Left renal cortex interstitium (tissue), 4 donors: ENCODE measurements around the gene RPS6KA5. TPM values are rescaled to one million over a fixed set of nuclear protein-coding genes. Genes with fewer than 3 reads are reported as not detected.
"Not testable (repeated sequence)": the region's sequence is repeated elsewhere in the genome, so short reads cannot be mapped to it uniquely, and the experiment has no call there.

Source experiments
- DNase-seq, 4 donors: peaks; one replicate each; pipeline ENCODE4 v3.0.0-alpha.2; 2013; ENCODE audit warnings: low read depth in 4 of 4, low spot score in 2 of 4, missing footprints in 1 of 4
- polyA plus RNA-seq, 4 donors: library from polyadenylated mRNA; unstranded; fragments of 120-200 nt; gene quantifications; one replicate each; pipeline ENCODE4 v1.2.1, GENCODE V29; 2013; ENCODE audit not compliant: insufficient read length in 4 of 4

The RPS6KA5 gene
- polyA plus RNA-seq, 4 donors, result 6.0 to 8.7 (median 7.7) TPM

DNA sequence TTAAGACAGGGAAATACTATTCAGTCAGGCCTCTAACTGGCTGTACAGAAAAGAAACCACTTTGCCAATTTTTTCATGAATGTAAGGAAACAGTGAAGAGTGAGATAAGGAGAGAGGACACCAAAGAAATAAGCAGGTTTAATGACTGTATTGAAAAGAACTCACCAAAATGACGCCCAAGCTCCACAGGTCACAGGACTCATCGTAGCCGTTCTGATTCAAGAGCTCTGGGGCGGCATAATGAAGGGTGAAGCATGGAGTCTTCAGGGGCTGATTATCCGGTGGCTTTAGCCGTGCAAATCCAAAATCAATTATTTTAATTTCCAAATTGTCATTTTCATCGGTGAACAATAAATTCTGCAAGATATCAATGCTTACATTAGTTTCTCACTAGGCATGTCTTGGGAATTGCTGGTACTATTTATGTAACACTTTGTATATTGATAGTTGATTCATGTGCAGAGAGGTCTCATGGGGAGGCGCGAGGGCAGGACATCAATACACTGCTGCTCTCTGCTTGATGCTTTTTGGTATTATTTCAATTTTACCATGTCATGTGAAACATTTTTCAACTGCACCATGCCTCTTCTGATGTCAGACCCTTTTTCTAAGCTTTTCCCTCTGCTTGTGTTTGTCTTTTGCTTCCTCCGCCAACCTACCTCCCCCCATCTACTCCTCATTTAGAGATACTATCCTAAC lies 170.0 kb downstream of the RPS6KA5 start:
- no peak for DNase-seq

DNA sequence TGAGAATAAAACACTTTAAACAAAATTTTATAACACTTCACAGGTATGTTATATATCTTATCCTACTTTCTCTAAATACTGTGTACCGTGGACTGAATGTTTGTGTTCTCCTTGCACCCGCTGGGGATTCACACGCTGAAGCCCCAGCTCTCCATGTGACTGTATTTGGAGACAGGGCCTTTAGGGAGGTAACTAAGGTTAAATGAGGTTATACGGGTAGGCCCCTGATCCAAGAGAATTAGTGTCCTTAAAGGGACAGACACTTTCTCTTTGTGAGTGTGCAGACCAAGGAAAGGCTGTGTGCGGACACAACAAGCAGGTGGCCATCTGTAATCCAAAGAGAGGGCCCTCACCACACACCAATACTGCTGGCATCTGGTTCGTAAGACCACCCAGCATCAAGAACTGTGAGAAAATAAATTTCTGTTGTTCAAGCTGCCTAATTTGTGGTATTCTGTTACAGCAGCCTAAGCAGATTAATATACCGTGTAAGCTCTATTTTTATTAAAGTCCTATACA lies 174.1 kb downstream of the RPS6KA5 start:
- DNase-seq, result no peak

DNA sequence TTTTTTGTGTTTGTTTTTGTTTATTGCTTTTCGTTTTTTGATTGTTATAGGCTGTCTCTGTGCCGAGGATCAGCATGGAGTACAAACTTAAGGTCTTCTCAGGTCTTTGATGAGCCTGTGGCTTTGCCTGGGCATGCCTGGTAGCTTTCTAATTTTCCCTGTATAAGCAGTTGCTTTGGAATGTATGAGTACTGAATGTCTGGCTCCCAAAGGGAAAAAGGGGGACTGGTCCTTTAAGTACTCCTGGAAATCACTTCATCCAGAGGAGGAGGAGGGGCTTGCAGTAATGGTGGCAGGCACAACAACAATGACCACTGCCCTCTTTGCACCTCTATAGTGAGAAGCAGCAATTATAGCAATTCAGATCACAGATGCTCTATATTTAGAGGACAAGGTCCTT lies 176.7 kb downstream of the RPS6KA5 start:
- no peak for DNase-seq

DNA sequence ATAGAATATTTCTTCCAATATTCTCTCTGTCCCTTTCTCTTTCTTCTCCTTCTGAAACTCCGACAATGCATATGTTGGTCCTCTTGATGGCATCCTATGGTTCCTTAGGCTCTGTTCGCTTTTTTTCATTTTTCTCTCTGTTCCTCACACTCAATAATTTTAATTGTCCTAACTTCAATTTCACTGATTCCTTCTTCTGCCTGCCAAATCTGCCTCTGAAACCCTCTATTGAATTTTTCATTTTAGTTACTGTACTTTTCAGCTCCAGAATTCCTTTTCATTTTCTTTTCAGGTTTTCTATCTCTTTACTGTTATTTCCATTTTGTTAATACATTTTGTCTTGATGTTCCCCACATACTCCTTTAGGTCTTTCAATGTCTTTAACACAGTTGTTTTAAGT lies 177.2 kb downstream of the RPS6KA5 start:
- DNase-seq, result no peak

DNA sequence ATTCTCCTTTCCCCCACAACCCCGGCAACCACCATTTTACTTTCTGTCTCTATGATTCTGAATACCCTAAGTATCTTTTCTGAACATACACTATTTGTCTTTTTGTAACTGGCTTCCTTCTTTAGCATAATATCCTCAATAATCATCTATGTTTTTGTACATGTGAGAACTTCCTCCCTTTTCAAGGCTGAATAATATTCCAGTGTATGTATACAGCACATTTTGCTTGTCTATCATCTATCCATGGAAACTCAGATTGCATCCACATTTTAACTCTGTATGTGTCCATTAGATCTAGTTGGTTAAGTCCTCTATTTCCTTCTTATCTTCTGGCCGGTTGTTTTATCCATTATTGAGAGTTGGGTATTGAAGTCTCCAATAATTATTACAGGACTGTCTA lies 180.2 kb downstream of the RPS6KA5 start:
- DNase-seq, result no peak

DNA sequence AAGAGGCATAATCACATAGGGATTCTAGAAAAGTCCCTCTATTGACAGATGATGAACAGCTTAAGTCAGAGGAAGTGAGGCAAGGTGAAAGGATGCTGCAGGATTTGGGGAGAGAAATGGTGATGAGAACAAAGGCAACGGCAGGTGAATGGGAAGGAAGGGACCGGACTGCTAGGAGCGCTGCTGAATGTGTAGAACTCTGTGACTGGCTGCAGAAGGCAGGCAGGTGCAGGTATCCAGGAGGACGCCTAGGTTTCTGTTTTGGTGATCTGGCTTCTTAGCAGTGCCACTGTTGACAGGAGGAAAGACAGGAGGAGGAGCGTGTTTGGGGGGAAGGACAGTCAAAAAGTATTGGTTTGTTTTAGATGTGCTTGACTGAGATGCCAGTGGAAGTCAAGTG lies 185.8 kb downstream of the RPS6KA5 start:
- no peak for DNase-seq

DNA sequence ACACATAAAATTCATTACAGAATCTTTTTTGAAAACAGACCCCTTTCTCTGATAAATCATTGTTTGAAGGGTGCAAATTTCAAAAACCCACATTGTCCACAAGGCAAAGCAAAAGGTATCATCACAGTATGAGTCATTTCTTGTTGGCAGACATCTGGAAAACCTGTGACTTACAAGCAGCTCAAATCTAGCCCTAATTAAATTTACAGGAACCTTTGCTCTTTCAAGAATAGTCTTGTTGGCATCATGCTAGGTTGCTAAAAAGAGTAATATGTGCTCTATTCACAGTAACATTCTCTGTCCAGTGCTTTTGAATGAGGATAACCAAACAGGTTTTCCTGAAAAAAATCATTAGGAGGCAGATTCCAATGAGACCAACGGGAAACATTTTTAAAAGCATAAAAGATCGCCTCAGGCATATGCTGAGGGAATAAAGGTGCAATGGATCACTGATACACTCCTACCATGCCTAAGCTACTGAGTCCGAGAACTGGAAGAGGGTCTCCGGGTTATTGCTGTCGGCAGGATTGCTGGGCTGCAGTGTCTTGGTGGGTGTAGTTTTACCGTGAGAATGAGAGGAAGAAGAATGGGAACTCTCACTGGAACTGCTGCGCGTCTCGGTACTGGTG lies 188.7 kb downstream of the RPS6KA5 start:
- DNase-seq, result no peak

DNA sequence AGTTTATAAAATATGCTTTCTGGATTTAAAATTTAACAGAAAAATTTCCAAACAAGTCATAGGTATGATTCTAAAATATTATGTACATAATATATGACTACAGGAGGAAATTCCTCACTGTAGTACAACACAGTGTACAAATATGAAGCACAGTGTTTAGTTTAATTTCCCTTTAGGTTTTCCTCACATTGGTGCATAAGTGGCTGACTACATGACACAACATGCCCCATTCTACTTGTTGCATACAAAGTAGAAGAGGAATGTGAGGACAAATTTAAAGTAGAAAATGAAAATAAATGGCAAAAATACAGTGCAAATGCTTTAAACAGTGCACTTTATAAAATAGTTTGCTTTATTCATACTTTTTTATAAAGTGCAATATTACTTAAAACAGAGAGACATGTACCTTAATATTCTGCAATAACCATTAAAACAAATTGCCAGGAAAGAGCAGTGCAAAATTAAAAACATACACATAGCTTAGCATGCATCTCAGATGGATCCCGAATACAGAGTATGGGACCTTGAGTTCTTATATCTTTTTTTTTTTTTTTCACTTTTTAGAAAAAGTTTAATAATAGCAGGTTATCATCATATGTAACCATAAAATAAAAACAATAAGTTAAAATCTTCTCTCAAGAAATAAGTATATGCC lies 189.4 kb downstream of the RPS6KA5 start:
- DNase-seq, result no peak

DNA sequence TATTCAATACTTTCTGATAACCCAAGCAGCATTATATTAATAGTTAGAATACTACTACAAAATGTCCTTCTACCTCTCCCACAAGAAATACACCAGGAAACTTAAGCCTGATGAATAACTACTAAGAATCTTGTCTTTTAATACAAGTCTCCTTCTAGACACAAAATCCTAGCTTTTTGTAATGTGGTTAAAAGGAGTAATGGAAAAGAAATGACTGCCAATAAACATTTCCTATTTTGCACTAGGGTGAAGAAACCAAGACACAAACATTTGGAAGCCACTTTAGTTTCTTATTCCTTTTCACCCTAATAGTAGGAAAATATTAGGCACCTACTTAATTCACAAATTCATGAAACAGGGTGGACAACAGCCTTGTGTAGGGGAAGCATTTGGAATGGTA lies 192.9 kb downstream of the RPS6KA5 start:
- no peak for DNase-seq

DNA sequence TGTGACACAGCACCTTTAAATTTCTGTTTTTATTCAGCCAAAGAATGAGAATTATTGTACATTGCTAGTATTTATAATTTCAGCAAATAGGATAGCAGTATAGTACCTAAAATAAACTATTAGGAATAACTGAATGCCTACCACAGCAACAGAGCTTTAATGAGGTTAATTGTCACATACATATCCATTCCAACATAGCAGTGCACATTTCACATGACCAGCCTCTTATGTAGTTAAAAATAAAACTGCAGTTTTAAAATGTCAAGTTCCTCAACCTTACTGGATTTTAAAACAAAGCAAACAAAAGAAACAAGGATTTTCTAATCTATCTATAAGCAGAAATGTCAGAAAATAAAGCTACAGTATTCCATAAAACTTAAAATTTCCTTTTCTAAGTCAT lies 193.6 kb downstream of the RPS6KA5 start:
- no peak for DNase-seq

DNA sequence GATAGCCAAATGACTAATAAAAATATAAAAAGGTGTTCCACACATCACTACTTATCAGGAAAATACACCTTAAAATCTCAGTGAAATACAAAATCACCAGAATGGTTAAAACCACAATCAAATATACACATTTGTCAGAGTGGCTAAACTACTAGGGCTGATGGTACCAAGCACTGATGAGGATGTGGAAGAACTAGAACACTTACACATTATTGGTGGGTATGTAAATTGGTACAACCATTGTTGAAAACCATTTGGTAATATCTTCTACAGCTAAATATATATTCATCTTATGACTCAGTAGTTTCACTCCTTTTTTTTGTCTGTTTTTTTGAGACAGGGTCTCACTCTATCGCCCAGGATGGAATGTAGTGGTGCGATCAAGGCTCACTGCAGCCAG lies 195.7 kb downstream of the RPS6KA5 start:
- no peak for DNase-seq

DNA sequence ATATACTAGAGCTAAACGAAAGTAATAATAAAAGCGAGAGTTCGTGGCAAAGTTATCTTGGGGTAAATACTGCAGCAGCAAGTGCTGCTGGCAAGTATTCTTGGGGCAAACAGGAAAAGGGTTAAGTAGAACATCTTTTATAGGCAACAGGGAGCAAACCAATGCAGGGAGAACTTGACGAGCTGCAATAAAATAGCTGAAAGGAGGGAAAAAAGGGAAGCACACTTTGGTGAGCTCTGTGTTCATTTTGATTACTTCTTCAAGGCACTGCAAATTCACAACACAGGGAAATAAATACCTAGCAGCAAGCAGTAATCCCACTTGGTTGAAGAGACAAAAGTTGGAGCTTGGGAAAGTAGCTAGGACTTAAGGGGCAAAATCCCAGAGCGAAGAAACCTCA lies 201.9 kb downstream of the RPS6KA5 start:
- no peak for DNase-seq

DNA sequence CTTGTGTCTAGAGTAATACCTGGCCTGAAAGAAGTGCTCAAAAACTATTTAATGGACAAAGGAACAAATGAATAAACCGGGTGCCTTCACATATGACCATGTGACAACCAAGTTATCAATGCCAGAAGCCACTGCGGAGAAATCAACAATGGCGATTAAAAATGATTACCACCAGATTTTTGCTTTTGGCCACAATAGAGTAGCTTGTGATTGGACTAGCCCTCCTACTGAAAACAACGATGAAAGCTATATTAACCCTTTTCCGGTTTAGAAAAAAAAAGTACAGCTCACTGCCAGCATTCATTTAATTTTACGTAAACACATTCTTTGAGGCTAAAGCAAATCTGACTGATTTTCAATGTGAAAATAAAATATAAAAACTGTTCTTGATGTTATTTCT lies 202.6 kb downstream of the RPS6KA5 start:
- DNase-seq, result no peak

DNA sequence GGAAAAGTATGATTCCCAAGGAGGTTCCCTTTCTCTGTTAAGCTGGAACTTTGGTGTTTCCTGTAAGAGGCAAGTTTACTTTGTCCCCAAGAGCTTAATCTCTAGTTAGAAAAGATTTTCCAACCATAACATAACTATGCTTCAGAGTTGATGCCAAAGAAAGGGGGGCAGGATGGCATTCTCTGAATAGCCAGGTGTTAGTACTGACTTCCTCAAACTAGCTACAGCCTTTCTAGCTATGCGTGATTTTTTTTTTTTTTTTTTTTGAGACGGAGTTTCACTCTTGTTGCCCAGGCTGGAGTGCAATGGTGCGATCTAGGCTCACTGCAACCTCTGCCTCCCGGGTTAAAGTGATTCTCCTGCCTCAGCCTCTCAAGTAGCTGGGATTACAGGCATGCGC lies 204.3 kb downstream of the RPS6KA5 start:
- not testable (repeated sequence) for DNase-seq

DNA sequence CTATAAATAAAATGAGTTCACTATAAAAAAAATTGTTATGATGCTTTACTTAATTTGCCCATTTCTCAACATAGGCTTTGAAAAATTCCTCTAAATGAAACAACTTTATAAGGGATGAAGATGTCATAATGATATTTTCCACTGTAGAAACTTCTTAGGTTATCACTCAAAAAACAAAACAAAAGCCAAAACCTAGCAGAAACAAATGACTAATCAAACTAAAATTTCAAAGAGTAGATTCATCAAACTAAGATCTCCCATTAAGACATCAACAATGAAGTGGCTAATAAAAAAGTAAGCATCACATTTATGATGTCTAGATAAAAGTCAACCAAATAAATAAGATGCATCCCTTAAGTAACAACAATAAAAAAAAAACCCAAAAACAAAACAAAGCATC lies 207.3 kb downstream of the RPS6KA5 start:
- no peak for DNase-seq

DNA sequence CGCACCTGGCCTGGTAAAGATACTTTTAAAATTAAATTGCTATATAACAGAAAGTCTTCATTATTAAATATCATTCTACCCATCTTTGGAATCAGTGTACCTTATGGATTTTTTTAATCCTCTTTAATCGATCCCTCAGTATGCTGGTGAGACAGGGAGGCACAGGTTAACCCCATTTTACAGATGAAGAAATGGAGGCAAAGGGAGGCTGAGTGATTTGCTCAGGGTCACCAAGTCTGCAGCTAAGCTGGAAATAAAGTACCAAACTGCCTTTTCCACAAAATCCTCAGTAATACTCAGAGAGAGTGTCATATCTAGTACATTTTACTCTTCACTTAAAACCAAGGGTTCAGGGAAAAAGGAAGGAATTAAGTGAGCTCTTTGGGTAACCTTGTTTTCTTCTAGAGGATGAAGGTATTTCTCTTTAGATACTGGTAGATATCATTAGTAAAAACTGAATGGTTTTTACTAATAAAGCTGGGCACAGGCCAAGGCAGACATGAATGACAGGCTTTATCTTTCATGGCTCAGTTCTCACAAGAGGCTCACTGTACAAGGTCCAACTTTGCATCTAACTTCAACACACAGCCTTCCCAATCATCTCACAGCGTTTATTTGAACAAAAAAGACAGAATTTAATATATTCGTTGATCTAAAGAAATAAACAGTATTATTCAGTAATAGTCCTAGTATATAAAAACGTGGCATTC lies 209.0 kb downstream of the RPS6KA5 start:
- no peak for DNase-seq

DNA sequence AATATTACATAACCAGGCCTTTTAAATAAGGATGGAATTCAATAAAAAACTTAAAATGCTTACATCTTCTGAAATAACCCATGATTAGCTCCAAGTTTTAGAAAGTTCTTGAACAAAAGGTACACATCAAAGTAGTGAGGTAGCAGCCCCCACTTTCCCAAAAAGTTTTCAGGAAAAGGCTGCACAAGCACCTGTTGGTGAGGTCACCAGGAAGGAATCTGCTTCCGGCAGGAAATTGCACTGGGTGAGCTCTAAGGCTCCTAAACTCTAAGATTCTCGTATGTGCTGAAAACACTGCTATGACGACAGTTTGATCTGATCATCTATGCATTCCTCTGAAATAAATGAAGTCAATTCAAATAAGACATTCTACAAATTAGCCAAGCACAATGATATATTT lies 210.0 kb downstream of the RPS6KA5 start:
- DNase-seq, result peak in 1 of 4 donors; percentile 33

DNA sequence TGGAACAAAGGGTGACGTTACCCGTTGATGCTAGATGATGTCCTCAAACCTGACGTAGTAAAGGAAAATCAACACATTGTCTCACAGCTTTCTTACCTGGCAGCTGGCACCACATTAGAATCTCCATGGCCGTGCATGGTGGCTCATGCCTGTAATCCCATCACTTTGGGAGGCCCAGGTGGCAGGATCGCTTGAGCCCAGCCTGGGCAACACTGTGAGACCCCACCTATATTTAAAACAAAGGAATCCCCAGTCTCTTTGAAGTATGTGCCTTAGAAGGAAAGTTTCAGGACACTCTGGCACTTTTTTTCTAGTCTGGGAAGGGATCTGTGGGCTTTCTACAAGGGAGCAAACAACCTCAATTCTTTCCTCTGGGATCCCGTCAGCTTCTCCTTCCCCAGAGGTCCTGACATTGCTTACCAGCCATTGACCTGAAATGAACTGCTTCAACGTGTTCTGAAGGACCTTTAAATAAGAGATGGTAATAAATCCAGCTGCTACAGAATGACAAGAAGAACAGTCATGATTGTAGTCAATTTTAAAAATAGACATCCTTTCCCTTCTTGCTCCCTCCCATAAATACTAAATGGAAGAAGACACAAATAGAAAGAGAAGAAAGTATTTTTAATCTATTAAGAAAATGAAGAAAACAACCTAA lies 210.5 kb downstream of the RPS6KA5 start:
- no peak for DNase-seq

DNA sequence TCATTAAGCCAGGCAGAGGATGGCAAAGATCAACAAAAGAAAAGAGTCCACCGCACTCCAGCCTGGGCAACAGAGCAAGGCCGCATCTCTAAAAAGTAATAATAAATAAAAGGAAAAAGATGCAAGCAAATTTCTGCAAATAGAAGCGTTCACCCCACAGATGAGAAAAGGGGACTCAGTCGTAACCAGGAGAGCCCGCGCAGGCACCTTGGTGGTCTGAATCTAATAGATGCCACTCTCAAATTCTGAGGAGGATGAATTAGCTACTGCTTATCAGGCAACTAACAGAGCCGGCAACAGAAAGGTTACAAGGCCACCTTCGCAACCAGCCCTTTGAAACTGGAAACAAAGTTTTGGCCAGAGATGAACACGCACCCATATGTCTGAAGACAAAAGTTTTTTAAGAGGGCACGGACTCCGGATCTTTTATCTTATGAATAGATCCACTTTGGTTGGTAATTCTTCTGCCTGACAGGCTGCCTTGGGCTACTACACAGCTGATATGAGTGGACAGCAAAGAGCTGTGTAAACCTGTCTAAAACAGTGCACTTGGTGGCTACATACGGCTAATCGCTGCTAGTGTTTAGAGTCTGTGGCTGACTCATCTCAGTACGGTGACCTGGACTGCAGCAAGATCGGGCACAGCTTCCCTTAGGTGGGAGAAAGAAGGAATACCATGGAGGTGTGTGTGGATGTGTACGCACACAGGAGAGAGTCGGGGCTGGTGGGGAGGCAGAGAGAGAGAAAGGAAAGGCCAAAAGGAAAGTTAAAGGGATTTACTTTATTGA lies 211.3 kb downstream of the RPS6KA5 start:
- no peak for DNase-seq

DNA sequence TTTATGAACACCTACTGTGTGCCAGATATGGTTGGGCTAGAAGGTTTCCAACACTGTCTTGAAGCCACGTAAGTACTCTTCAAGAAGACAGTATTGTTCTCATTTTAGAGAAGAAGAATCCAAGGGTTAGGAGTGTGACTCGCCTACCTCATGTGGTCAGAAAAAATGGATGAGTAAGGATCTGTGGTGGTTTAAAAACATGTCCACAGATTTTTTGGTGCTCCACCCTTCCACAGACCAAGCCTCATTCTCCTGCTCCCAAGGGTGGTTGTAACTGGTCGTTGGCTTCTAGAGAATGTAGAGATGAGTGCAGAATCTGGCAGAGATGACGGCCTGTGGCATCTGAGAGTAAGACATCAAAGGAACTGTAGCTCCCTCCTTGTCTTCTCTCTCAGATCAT lies 213.9 kb downstream of the RPS6KA5 start:
- no peak for DNase-seq
